Measurements from ENCODE around the gene PDGFC.

Gene PDGFC

GRCh38 chr4:156766846-156767245 is 204.8 kb downstream of the PDGFC start:
- Histone ChIP-seq H3K36me3 (ENCODE audit: insufficient read depth, low read length) (no peaks in the 10 kb centered on the region), H3K4me1 (ENCODE audit: insufficient read depth, low read length, severe bottlenecking) (no peaks in the 10 kb centered on the region), H2AFZ (ENCODE audit: low read length) (no peak overlapping the region), H3K27me3 (ENCODE audit: insufficient read depth, low read length) (no peaks in the 10 kb centered on the region), H3K4me3 (ENCODE audit: low read depth, low read length, poor library complexity, severe bottlenecking) (no peak overlapping the region), H4K20me1 (ENCODE audit: insufficient read depth, low read length) (no peaks in the 10 kb centered on the region), H3K9me3 (ENCODE audit: low read length) (no peaks in the 10 kb centered on the region), H3K79me2 (ENCODE audit: insufficient read depth, low read length) (no peaks in the 10 kb centered on the region), H3K27ac (ENCODE audit: low read depth, low read length, poor library complexity, severe bottlenecking) (no peak overlapping the region), H3K9me2 (ENCODE audit: low read depth, low read length) (no peaks in the 10 kb centered on the region), H3F3A (ENCODE audit: insufficient read depth, low read length) (no peaks in the 10 kb centered on the region), H3K4me2 (ENCODE audit: low read length) (no peak overlapping the region), H3K9ac (ENCODE audit: low read length) (no peak overlapping the region)
- TF ChIP-seq EZH2 (IDR thresholded peaks at IDR 0.05; ENCODE audit: borderline replicate concordance, low read length) = no peak
- no peak for TF ChIP-seq CTCF (IDR thresholded peaks at IDR 0.05; ENCODE audit: low read length)

GRCh38 chr4:156765277-156765676 is 206.3 kb downstream of the PDGFC start:
- H2AFZ ChIP-seq (ENCODE audit: low read length) = no peak overlapping the region
- H3K4me2 ChIP-seq (ENCODE audit: low read length) = no peak overlapping the region

GRCh38 chr4:156764846-156765245 is 206.8 kb downstream of the PDGFC start:
- no peaks in the 10 kb centered on the region for H3F3A ChIP-seq (ENCODE audit: insufficient read depth, low read length)
- H3K79me2 ChIP-seq (ENCODE audit: insufficient read depth, low read length) = no peaks in the 10 kb centered on the region
- no peak overlapping the region for H3K4me3 ChIP-seq (ENCODE audit: low read depth, low read length, poor library complexity, severe bottlenecking)
- no peaks in the 10 kb centered on the region for H3K27me3 ChIP-seq (ENCODE audit: insufficient read depth, low read length)
- H3K4me1 ChIP-seq (ENCODE audit: insufficient read depth, low read length, severe bottlenecking) = no peaks in the 10 kb centered on the region
- H3K9me3 ChIP-seq (ENCODE audit: low read length) = no peaks in the 10 kb centered on the region
- H3K36me3 ChIP-seq (ENCODE audit: insufficient read depth, low read length) = no peaks in the 10 kb centered on the region
- H4K20me1 ChIP-seq (ENCODE audit: insufficient read depth, low read length) = no peaks in the 10 kb centered on the region
- H3K27ac ChIP-seq (ENCODE audit: low read depth, low read length, poor library complexity, severe bottlenecking) = no peak overlapping the region
- no peak for TF ChIP-seq CTCF (IDR thresholded peaks at IDR 0.05; ENCODE audit: low read length)
- TF ChIP-seq EZH2 (IDR thresholded peaks at IDR 0.05; ENCODE audit: borderline replicate concordance, low read length) = no peak
- no peaks in the 10 kb centered on the region for H3K9me2 ChIP-seq (ENCODE audit: low read depth, low read length)
- no peak overlapping the region for H3K4me2 ChIP-seq (ENCODE audit: low read length)
- no peak overlapping the region for H3K9ac ChIP-seq (ENCODE audit: low read length)
- no peak overlapping the region for H2AFZ ChIP-seq (ENCODE audit: low read length)

More at GRCh38 chr4:156765277-156765676, 206.3 kb downstream of the PDGFC start:
- no peaks in the 10 kb centered on the region for H3K9me2 ChIP-seq (ENCODE audit: low read depth, low read length)
- H4K20me1 ChIP-seq (ENCODE audit: insufficient read depth, low read length) = no peaks in the 10 kb centered on the region
- no peaks in the 10 kb centered on the region for H3K4me1 ChIP-seq (ENCODE audit: insufficient read depth, low read length, severe bottlenecking)
- no peaks in the 10 kb centered on the region for H3K79me2 ChIP-seq (ENCODE audit: insufficient read depth, low read length)
- no peaks in the 10 kb centered on the region for H3K36me3 ChIP-seq (ENCODE audit: insufficient read depth, low read length)
- no peaks in the 10 kb centered on the region for H3K9me3 ChIP-seq (ENCODE audit: low read length)
- H3K4me3 ChIP-seq (ENCODE audit: low read depth, low read length, poor library complexity, severe bottlenecking) = no peak overlapping the region
- H3F3A ChIP-seq (ENCODE audit: insufficient read depth, low read length) = no peaks in the 10 kb centered on the region
- H3K27ac ChIP-seq (ENCODE audit: low read depth, low read length, poor library complexity, severe bottlenecking) = no peak overlapping the region
- TF ChIP-seq EZH2 (IDR thresholded peaks at IDR 0.05; ENCODE audit: borderline replicate concordance, low read length) = no peak
- no peak for TF ChIP-seq CTCF (IDR thresholded peaks at IDR 0.05; ENCODE audit: low read length)
- H3K9ac ChIP-seq (ENCODE audit: low read length) = no peak overlapping the region
- no peaks in the 10 kb centered on the region for H3K27me3 ChIP-seq (ENCODE audit: insufficient read depth, low read length)

Data from OCI-LY1 (cell line).